ENCODE measurements around the gene PATL1.
"Not testable (repeated sequence)": the region's sequence is repeated elsewhere in the genome, so short reads cannot be mapped to it uniquely, and the experiment has no call there.

Gene PATL1

GRCh38 chr11:59654893-59655292 is 13.9 kb downstream of the PATL1 start:
- Mint-ChIP-seq H3K4me1 (ENCODE audit: low read depth) (peaks cover 3% of the 10 kb centered on the region), H3K27me3 (ENCODE audit: low read depth) (no peaks in the 10 kb centered on the region), H3K27ac (no peak overlapping the region), H3K36me3 (ENCODE audit: low read depth) (peaks cover 63% of the 10 kb centered on the region), H3K4me3 (no peak overlapping the region), H3K9me3 (no peaks in the 10 kb centered on the region)

GRCh38 chr11:59647245-59647980 is 21.4 kb downstream of the PATL1 start:
- Mint-ChIP-seq H3K9me3 (no peaks in the 10 kb centered on the region), H3K4me1 (ENCODE audit: low read depth) (peaks cover 4% of the 10 kb centered on the region), H3K27me3 (ENCODE audit: low read depth) (no peaks in the 10 kb centered on the region), H3K36me3 (ENCODE audit: low read depth) (peaks cover 66% of the 10 kb centered on the region), H3K4me3 (no peak overlapping the region), H3K27ac (no peak overlapping the region)

- Mint-ChIP-seq H3K4me1 (ENCODE audit: low read depth) (peaks cover 3% of the 10 kb centered on the region), H3K27ac (no peak overlapping the region), H3K36me3 (ENCODE audit: low read depth) (peaks cover 53% of the 10 kb centered on the region), H3K27me3 (ENCODE audit: low read depth) (no peaks in the 10 kb centered on the region), H3K9me3 (no peaks in the 10 kb centered on the region), H3K4me3 (no peak overlapping the region)
These were observed 24.3 kb downstream of the PATL1 start for GRCh38 chr11:59644528-59644927.

- Mint-ChIP-seq H3K27ac (no peak overlapping the region), H3K27me3 (ENCODE audit: low read depth) (no peaks in the 10 kb centered on the region), H3K36me3 (ENCODE audit: low read depth) (peaks cover 53% of the 10 kb centered on the region), H3K4me1 (ENCODE audit: low read depth) (peaks cover 3% of the 10 kb centered on the region), H3K9me3 (no peaks in the 10 kb centered on the region), H3K4me3 (no peak overlapping the region)
These were observed 25.4 kb downstream of the PATL1 start for GRCh38 chr11:59643390-59643789.

- Mint-ChIP-seq H3K27ac (no peak overlapping the region), H3K4me1 (ENCODE audit: low read depth) (peaks cover 3% of the 10 kb centered on the region), H3K27me3 (ENCODE audit: low read depth) (no peaks in the 10 kb centered on the region), H3K4me3 (no peak overlapping the region), H3K9me3 (no peaks in the 10 kb centered on the region), H3K36me3 (ENCODE audit: low read depth) (peaks cover 58% of the 10 kb centered on the region)
These were observed 27.7 kb downstream of the PATL1 start for GRCh38 chr11:59641156-59641555.

GRCh38 chr11:59630493-59630892 is 38.3 kb downstream of the PATL1 start:
- peaks cover 11% of the 10 kb centered on the region for H3K36me3 Mint-ChIP-seq (ENCODE audit: low read depth)
- H3K4me3 Mint-ChIP-seq = no peak overlapping the region
- no peaks in the 10 kb centered on the region for H3K27me3 Mint-ChIP-seq (ENCODE audit: low read depth)
- no peaks in the 10 kb centered on the region for H3K4me1 Mint-ChIP-seq (ENCODE audit: low read depth)
- no peak overlapping the region for H3K27ac Mint-ChIP-seq
- H3K9me3 Mint-ChIP-seq = no peaks in the 10 kb centered on the region

GRCh38 chr11:59629996-59630395 is 38.8 kb downstream of the PATL1 start:
- no peaks in the 10 kb centered on the region for H3K4me1 Mint-ChIP-seq (ENCODE audit: low read depth)
- H3K9me3 Mint-ChIP-seq = no peaks in the 10 kb centered on the region
- H3K36me3 Mint-ChIP-seq (ENCODE audit: low read depth) = peaks cover 11% of the 10 kb centered on the region
- no peaks in the 10 kb centered on the region for H3K27me3 Mint-ChIP-seq (ENCODE audit: low read depth)
- no peak overlapping the region for H3K4me3 Mint-ChIP-seq
- H3K27ac Mint-ChIP-seq = no peak overlapping the region

- H3K36me3 Mint-ChIP-seq (ENCODE audit: low read depth) = peaks cover 11% of the 10 kb centered on the region
- H3K4me3 Mint-ChIP-seq; H3K4me1 Mint-ChIP-seq (ENCODE audit: low read depth); H3K27ac Mint-ChIP-seq; H3K27me3 Mint-ChIP-seq (ENCODE audit: low read depth); H3K9me3 Mint-ChIP-seq: not testable (repeated sequence)
These were observed 41.9 kb downstream of the PATL1 start for GRCh38 chr11:59626969-59627368.

GRCh38 chr11:59625703-59626102 is 43.1 kb downstream of the PATL1 start:
- Mint-ChIP-seq H3K36me3 (ENCODE audit: low read depth) (peaks cover 8% of the 10 kb centered on the region), H3K27me3 (ENCODE audit: low read depth) (no peaks in the 10 kb centered on the region), H3K9me3 (no peaks in the 10 kb centered on the region), H3K4me3 (no peak overlapping the region), H3K4me1 (ENCODE audit: low read depth) (no peaks in the 10 kb centered on the region), H3K27ac (no peak overlapping the region)

- Mint-ChIP-seq H3K9me3 (no peaks in the 10 kb centered on the region), H3K36me3 (ENCODE audit: low read depth) (peaks cover 3% of the 10 kb centered on the region), H3K4me3 (no peak overlapping the region), H3K27ac (no peak overlapping the region), H3K4me1 (ENCODE audit: low read depth) (peaks cover 23% of the 10 kb centered on the region), H3K27me3 (ENCODE audit: low read depth) (no peaks in the 10 kb centered on the region)
These were observed 51.0 kb downstream of the PATL1 start for GRCh38 chr11:59617876-59618275.

GRCh38 chr11:59616396-59616982 is 52.3 kb downstream of the PATL1 start:
- Mint-ChIP-seq H3K4me3 (peak overlapping the region; percentile 80), H3K36me3 (ENCODE audit: low read depth) (peaks cover 11% of the 10 kb centered on the region), H3K27me3 (ENCODE audit: low read depth) (no peaks in the 10 kb centered on the region), H3K27ac (peak overlapping the region; percentile 89), H3K9me3 (no peaks in the 10 kb centered on the region), H3K4me1 (ENCODE audit: low read depth) (peaks cover 37% of the 10 kb centered on the region)

GRCh38 chr11:59615637-59616395 is 53.0 kb downstream of the PATL1 start, which contains the start of gene OSBP:
OSBP (minus strand) TSS chr11:59615774; CDS start chr11:59615664, 110 bp downstream.
- Mint-ChIP-seq H3K27me3 (ENCODE audit: low read depth) (no peaks in the 10 kb centered on the region), H3K9me3 (no peaks in the 10 kb centered on the region), H3K4me3 (peak within 1 kb of the TSS; percentile 98), H3K27ac (peak within 1 kb of the TSS; percentile 92), H3K36me3 (ENCODE audit: low read depth) (peaks cover 11% of the 10 kb centered on the region), H3K4me1 (ENCODE audit: low read depth) (peaks cover 39% of the 10 kb centered on the region)

GRCh38 chr11:59615120-59615636 is 53.7 kb downstream of the PATL1 start:
- peaks cover 11% of the 10 kb centered on the region for H3K36me3 Mint-ChIP-seq (ENCODE audit: low read depth)
- no peaks in the 10 kb centered on the region for H3K27me3 Mint-ChIP-seq (ENCODE audit: low read depth)
- H3K4me3 Mint-ChIP-seq = peak overlapping the region; percentile 98
- H3K9me3 Mint-ChIP-seq = no peaks in the 10 kb centered on the region
- H3K27ac Mint-ChIP-seq = peak overlapping the region; percentile 92
- H3K4me1 Mint-ChIP-seq (ENCODE audit: low read depth) = peaks cover 39% of the 10 kb centered on the region

GRCh38 chr11:59614277-59615119 is 54.3 kb downstream of the PATL1 start:
- Mint-ChIP-seq H3K9me3 (no peaks in the 10 kb centered on the region), H3K4me1 (ENCODE audit: low read depth) (peaks cover 39% of the 10 kb centered on the region), H3K27ac (peak overlapping the region; percentile 92)

More at GRCh38 chr11:59614277-59615119, 54.3 kb downstream of the PATL1 start:
- Mint-ChIP-seq H3K4me3 (peak overlapping the region; percentile 98), H3K27me3 (ENCODE audit: low read depth) (no peaks in the 10 kb centered on the region), H3K36me3 (ENCODE audit: low read depth) (peaks cover 12% of the 10 kb centered on the region)

Data from T-helper 1 cell treated with Interleukin-12 subunit alpha and Interleukin-12 subunit beta and Interleukin-4 antibody, amounts not matched to agents 30 μg/mL and 1 μg/mL, for 36 hours (primary cell).